Epithelial cell of esophagus (primary cell): ENCODE results near the gene PLGRKT.
"Not testable (repeated sequence)": the region's sequence is repeated elsewhere in the genome, so short reads cannot be mapped to it uniquely, and the experiment has no call there.

ENCODE experiments used
- DNase-seq: peaks from one replicate; pipeline ENCODE4 v3.0.0; 2010; ENCODE audit warnings: low read depth
- H3K4me3 ChIP-seq: 2 replicates; pipeline ENCODE4 v1.5.1; 2011; ENCODE audit warnings: mild to moderate bottlenecking, low read length, control low read depth
- CTCF ChIP-seq: IDR thresholded peaks from 2 replicates; pipeline ENCODE4 v1.5.1; 2011; ENCODE audit warnings: low read depth, mild to moderate bottlenecking, low read length, control low read depth, inconsistent platforms; ENCODE audit not compliant: insufficient read depth; ENCODE audit errors: missing control alignments

PLGRKT gene

DNA sequence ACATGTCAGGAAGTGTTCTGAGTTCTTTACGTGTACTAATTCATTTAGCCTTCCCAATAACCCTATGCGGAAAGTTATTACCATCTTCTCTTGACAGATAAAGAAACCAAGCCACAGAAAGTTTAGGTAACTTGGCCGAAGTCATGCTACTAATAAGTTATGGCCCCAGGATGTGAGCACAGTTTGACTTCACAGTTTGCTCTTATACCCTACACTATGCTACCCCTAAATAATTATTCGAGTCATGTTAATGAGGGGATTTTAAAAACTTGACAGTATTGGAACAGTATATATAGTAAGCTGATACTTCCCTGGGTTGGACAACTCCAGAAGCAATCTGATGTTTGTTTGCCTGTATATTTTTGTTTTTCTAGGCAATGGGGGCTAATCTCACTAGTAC lies 43.2 kb upstream of the PLGRKT start:
- no peak overlapping the region for H3K4me3 ChIP-seq
- DNase-seq = no peak
- no peak for TF ChIP-seq CTCF

DNA sequence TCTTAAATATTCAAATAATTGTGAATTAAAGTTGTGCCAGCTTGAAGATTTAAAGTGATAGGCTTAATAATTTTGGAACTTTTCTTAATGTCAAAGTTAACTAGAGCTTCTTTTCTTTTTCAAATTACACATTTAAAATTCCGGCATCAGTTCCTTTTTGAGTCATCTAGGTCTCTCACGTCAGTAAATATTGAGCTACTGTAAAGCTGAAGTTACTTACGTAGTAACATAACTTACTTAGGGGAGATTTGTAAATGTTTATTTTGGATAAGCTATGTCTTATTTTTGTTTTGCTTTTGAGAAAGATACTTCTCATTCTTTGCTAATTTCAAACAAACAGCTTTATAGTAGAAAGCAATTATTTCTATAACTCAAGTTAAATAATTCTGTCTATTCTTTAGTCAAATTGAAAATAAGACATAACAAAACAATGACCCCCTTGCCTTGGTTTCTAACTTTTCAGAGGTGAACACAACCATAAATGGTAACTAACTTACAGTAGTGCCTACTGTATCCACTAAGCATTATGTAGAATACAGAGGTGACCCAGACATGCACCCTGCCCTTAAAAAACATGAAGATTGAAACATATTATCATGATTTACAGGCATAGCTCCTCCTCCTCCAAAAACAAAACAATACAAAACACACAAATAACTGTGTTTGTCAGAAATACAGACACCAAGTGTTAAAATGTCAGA lies 42.4 kb upstream of the PLGRKT start:
- no peak for DNase-seq
- TF ChIP-seq CTCF = no peak
- no peak overlapping the region for H3K4me3 ChIP-seq

DNA sequence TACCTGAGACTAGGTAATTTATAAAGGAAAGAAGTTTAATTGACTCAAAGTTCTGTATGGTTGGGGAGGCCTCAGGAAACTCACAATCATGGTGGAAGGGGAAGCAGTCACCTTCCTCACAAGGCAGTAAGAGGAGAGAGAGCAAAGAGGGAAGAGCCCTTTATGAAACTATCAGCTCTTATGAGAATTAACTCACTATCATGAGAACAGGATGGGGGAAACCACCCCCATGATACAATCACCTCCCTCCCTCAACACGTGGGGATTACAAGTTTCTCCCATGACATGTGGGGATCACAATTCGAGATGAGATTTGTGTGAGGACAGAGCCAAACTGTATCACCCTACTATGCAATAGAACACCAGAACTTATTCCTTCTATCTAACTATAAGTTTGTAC lies 40.5 kb upstream of the PLGRKT start:
- no peak overlapping the region for H3K4me3 ChIP-seq
- DNase-seq = no peak
- no peak for TF ChIP-seq CTCF

GRCh38 chr9:5475611-5476010 lies 37.9 kb upstream of the PLGRKT start:
- not testable (repeated sequence) for DNase-seq, H3K4me3 ChIP-seq

DNA sequence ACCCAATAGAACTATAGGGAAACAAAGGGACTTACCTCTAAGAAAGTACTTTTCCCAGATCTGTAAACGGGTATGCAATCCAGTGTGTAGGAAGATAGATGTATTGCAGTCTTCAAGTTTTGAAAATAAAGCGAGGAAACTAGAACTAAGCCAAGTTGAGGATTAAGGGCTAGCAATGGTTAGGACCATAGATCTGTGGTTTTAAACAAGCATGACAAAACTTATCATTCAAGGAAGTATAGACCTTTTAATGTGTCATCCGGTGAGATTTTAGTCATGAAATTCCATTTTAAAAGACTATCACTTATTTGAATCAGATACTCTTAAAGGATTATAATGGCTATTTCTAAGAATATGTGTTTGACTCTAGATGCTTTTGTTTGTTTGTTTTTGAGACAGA lies 33.1 kb upstream of the PLGRKT start:
- TF ChIP-seq CTCF = no peak
- no peak for DNase-seq
- H3K4me3 ChIP-seq = no peak overlapping the region

DNA sequence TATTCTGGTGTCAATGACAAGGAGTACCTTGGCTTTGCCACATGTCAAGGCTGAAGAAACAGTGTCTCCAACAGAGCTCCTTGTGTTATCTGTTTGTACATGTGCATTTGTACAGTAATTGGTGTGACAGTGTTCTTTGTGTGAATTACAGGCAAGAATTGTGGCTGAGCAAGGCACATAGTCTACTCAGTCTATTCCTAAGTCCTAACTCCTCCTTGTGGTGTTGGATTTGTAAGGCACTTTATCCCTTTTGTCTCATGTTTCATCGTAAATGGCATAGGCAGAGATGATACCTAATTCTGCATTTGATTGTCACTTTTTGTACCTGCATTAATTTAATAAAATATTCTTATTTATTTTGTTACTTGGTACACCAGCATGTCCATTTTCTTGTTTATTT lies 32.4 kb upstream of the PLGRKT start:
- no peak for DNase-seq
- no peak overlapping the region for H3K4me3 ChIP-seq
- peak; percentile 18 for TF ChIP-seq CTCF

DNA sequence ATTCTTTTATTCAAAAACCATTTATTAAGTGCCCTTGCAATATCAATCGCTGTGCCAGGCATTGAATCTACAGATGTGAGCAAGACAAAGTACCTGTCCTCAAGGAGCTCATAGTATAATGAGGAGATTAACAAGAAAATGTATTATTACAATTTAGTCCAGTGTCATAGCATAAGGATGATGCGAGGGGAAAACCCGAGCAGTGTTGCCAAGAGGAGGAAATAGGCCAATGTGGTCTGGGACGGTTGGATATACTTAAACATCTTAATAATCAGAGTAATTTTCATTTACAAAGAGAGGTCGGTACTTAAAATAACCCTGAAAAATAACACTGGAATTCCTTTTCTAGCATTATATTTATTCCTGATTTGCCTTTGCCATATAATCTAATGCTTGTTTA lies 31.1 kb upstream of the PLGRKT start:
- no peak overlapping the region for H3K4me3 ChIP-seq
- no peak for TF ChIP-seq CTCF
- no peak for DNase-seq
